Frontal cortex (tissue), 4 donors: ENCODE data around the gene CEP78. TPM values are rescaled to one million over a fixed set of nuclear protein-coding genes. Genes with fewer than 3 reads are reported as not detected.

Experiments used
- DNase-seq, 2 donors: peaks; one replicate each; pipeline ENCODE4 v3.0.0; 2012; ENCODE audit warnings: low spot score in 2 of 2
- FAIRE-seq: peaks from 2 replicates; lab custom pipeline; 2012; peaks lifted over from hg19 to GRCh38; lab: Jason Lieb, UNC
- total RNA-seq: library from RNA; depleted of rRNA; stranded (reverse); fragments of >200 nt; gene quantifications from one replicate; pipeline ENCODE4 v1.2.3, GENCODE V29; 2014
- donor health status: control.
- donor health status: control.
- donor health status: control.

CEP78 gene
- total RNA-seq, 1 donor from 2014 or later = 42.0 TPM

DNA sequence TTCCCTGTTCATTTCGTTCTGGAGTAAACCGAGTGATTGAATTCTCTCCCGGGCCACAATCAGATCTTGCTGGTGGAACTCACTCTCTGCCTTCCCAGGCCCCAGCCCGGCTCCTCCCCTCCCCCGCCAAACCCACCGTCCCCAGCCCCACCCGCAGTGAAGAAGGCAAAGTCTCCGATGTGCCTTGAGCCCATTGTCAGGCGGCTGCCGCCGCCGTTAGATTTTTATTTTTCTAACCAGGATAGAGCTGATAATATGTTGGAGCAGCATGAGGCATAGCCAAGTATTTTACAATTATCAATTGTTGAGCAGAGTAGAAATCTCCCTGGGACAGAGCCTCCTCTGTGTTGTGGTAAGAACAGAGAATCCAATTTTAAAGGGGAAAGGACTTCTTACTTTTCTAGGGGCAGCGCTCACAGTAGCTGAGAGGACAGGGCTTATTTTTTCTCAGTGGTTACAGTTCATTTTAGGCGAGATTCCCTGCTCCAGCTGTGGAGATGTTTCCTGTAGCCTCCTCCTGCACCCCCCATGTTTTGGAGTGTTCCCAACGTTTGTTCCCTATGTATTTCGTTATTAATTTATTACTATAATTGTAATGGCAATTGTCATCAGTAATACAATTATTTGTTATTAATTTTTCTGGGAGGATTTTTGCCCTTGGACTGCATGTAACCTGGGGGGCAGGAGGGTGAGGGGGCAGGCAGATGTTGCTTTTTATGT lies 62.3 kb downstream of the CEP78 start:
- no peak for FAIRE-seq

DNA sequence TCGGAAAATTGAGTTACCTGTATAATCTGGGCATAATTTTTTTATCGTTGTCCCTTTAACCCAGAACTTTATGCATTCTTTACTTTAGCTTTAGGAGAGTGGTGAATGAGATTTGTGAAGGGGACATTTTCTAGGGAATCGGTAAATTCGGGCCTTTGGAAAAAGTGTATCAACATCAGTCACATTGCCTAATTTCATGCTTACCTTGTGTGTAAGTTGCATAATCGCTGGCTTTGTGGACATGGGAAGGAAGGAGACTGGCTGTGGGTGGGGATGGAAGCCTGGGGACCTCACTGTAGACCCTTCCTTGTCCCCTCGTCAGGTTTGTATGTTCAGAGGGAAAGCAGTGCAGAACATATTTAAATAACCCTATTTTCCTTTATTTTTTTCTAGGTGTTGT lies 64.3 kb downstream of the CEP78 start:
- FAIRE-seq = no peak

More for the DNA sequence above, 62.3 kb downstream of the CEP78 start:
- peak; percentile 29 to 61 for DNase-seq

DNA sequence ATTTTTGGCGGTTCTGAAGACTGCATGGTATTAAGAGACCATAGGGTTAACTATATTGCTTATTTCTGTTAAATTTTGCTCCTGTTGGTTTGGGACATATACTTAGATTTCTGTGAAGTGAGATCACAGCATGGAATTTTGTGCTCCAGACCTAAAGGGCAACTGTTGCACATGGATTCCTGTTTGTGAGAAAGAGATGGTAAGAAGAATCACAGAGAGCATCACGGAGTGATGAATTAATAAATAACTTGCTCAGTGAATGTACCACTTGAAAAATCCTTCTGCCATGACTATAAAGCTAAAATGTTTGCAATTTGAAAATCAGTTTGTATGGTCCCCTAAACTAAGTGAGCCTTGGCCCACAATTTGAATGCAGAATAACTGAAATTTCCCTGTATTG lies 65.6 kb downstream of the CEP78 start:
- FAIRE-seq = no peak

More for the DNA sequence above, 64.3 kb downstream of the CEP78 start:
- no peak for DNase-seq

DNA sequence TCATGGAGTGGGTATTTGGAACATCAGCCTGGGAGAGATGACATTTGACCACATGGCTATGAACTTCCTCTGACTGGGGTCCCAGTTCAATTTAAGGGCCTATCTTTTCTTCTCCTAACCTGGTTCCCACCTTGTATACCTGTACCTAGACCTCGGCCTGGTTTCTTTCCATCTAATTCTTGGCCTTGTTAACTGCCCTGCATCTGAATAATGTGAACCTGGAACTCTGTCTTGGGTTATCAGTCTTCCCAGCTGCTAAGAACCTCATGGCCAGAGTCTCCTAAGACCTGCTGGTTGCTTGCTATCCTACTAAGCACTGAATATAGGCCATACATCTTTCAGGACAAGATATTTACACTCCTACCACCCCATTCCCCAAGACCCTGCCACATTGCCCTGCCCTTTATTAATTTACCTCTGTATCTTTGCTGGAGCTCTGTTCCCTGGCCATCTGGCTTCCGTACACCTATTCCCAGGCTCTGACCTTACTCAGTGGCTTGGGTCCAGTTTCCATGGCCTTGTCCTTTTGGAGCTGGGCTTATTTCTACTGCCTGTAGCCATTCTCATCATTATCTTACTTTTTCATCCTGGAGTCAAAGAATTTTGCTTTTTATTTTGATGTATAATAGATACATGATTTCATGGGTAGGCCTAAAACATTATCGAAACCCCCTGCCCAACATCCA lies 67.6 kb downstream of the CEP78 start:
- no peak for FAIRE-seq
- no peak for DNase-seq

More for the DNA sequence above, 65.6 kb downstream of the CEP78 start:
- no peak for DNase-seq

DNA sequence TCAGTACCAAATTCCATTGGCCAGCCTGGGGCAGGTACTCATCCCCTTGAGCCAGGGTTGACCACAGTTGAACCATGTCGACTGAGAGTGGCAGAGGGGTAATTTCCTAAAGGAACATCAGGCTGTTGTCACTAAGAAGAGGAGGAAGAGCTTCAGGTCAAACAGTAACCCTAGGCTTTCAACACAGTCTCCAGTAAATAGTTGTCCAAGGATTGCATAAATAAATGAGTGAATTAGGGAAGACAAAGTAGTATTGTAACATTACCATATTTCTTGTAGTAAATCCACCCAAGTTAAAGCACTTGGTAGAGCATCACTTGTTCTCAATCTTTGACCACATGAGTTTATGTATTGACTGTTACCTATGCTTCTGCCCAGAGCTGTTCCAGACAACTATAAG lies 68.5 kb downstream of the CEP78 start:
- DNase-seq (no peak), FAIRE-seq (no peak)

DNA sequence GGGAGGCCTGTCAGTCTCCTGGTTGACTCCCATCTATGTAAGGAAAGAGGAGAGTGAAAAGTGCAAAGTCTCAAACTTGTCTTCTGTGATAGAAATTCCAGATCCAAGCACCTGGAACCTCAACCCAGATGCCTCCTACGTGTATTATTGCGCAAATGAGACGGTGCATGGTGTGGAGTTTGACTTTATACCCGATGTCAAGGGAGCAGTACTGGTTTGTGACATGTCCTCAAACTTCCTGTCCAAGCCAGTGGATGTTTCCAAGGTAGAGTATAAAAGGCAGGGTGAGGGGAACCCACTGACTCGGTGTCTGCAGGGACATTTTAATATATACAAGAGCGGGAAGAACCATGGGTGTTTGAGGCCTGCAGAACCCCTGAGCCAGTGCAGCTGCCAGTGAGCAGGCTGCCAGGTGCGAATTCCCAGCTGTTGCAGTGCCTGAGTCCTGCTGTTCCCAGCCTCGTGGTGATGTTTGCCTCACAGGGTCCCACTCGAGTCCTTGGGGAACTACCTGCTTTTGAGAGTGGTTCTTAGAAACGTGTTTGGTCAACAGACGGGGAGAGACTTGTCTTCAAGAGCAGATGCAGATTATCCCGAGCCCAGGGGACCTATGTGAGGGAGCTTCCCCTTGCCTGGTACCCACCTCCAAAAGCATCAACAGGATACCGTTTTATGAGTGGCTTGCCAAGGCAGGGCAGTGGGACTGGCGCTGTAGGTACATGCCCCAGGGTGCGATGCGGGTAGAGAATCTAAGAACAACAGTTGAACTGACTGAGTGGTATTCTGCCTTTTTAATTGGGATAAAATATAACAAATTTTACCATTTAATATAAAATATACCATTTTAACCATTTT lies 70.6 kb downstream of the CEP78 start:
- DNase-seq = no peak
- FAIRE-seq = no peak

DNA sequence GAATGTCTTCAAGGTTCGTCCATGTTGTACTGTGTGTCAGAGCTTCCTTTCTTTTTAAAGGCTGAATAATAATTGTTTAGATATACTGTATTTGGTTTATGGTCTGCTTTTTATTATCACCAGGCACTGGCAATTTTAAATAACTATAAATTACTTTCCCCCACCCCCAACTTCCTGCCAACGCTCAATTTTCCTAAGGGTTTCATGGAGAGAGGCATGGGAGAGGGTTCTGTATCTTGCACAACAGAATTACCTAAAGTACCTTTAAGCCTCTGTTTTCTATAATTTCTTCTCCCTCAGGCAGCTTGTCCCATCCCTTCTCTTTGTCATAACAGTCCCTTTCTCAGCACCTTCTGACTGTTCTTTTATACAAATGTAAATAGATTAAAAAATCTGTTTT lies 71.5 kb downstream of the CEP78 start:
- no peak for DNase-seq
- FAIRE-seq = no peak

DNA sequence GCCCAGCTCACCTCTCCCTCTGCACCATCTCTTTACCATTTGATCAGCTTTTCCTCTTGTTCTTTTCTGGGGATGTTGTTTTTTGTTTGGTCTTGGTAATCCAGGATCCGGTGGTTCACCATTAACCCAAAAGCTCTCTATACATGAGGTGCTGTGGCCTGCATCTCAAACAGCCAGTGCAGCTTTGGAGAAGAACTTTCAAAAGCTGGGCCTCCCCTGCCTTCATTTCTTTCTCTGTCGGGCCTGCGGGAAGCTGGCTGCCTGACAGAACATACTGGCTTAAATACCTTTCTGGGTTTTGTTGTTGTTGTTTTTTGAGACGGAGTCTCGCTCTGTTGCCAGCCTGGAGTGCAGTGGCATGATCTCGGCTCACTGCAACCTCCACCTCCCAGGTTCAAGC lies 73.2 kb downstream of the CEP78 start:
- no peak for DNase-seq
- no peak for FAIRE-seq

DNA sequence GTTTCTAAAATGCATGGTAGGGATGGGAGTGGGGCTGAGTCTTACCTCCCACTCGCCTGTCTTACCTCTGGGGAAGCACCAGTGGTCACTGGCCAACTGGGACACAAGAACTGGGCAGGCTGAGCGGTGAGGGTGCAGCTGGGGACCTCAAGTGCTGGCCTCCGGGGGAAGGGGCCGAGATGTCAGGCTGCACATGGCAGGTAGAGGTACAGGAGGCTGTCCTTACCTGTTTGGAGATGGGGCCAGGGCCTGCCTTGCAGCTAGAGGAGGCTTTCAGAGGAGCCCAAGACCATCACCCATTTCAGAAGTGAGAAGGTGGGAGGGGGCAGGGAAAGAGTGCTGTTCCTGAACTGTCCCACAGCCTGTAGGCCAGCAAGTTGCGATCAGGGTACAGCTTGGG lies 75.2 kb downstream of the CEP78 start:
- FAIRE-seq = no peak
- DNase-seq = no peak

DNA sequence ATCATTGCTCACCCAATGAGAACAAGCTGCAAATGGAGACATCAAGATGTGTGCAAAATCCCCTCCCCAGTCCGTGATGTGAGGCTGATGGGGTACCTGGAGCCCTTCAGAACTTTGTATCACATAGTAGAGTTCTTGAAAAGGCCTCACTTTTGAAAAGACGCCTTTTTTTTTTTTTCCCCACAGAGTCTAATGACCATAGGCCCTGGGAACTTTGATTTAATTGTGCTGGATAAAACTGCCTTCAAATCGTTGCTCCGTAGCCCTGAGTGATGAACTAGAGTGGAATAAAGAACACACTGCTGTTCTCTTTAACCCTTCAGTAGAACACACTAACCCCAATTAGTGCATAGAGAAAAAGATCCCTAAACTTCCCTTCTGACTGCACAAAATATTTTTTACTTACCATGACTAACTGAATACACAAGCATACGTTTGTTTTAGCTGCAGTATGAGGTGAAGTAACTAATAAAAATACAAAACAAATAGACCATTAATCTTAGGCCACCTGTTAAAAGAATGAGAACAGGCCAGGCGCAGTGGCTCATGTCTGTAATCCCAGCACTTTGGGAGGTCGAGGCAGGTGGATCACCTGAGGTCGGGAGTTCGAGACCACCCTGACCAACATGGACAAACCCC lies 76.1 kb downstream of the CEP78 start:
- FAIRE-seq (no peak), DNase-seq (no peak)

DNA sequence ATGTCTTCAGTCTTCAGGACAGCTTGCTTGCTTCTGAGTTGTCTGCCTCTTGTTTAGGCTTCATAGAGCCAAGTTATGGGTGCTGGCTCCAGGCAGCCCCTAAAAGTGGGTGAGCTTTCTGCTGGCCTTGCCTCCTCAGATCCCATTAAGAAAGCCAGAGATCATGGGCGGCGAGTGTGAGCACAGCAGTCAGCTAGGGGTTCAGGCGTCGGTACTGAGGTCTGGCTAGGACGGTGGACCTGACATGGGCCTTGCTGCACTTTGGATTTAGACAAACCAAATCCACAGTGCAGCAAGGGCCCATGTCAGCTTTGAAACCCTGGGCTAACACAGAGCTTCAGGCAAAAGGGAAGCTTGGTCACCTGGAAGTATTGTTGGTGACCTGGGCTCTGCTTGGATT lies 78.7 kb downstream of the CEP78 start:
- FAIRE-seq = no peak

DNA sequence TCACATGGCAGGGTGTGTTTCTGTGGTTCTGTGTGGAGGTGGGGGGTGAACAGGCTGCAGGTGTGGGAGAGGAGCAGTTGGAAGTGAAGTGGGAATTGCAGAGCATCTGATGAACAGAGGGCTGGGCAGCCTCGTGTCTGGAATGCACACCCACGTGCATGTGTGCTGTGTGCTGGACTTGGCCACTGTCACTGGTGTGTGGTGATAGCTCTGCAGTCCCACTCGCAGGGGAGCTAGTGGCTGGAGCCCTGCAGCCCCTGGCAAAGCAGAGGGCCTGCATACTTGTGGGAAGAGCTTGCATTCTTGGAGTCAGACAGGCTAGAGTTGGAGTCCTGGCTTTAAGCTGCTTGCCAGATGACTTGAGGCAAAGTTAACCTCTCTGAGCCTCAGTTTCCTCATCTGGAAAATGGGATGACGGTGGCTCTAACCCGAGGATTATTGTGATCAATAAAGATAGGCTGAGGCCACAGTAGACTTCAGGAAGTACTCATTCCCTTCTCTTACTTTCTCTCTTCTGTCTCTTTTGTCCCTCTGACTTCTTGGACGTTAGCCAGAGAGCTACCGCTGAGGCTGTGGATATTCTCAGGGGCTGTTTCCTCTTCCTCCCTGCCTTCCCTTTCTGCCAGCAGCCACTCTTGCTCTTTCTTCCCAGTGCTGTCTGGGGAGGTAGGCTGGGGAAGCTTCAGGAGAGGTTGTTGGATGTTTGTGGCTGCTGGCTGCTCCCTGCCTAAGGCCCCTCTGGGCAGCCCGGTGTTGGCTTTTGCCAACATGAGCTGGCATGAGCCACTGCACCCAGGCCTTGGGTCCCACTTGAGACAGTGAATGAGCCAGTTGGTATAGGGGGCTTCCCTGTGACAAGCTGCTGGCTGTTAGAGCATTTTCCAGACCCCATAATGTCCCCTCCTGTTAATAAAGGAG lies 79.3 kb downstream of the CEP78 start:
- peak in 1 of 2 donors; percentile 30 for DNase-seq
- no peak for FAIRE-seq

More for the DNA sequence above, 78.7 kb downstream of the CEP78 start:
- no peak for DNase-seq

DNA sequence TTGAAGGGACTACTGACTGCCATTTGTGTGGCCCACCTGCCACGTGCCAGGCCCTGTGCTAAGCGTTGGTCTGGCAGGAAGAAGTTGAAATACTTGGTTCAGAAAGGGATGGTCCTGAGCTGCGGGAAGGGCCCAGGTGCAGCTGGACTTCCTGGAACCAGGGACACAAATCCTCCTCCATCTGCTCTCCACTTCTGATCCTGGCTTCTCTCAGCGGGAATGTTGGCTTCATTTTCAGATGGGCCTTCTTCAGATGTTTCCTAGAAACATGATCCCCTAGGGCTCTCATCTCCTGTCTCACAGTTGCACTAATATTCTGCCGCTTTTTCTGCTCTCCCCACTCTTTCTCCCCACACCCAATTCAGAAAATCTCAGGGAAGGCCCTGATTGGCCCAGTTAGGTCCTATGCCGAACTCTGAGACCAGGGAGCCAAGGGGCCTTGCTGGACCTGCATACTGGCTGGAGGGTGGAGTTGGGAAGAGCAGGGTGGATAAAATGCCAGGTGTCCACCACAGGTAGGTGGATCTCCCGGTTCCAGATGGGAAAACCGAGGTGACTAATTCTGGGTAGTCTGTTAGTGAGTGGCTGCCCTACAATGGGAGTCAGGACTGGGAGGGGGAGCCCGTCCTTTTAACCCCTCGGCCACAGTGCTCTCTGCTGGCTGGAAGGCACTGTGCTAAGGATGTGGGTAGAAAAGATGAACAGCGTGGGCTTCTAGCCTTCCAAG lies 80.5 kb downstream of the CEP78 start:
- DNase-seq = no peak

DNA sequence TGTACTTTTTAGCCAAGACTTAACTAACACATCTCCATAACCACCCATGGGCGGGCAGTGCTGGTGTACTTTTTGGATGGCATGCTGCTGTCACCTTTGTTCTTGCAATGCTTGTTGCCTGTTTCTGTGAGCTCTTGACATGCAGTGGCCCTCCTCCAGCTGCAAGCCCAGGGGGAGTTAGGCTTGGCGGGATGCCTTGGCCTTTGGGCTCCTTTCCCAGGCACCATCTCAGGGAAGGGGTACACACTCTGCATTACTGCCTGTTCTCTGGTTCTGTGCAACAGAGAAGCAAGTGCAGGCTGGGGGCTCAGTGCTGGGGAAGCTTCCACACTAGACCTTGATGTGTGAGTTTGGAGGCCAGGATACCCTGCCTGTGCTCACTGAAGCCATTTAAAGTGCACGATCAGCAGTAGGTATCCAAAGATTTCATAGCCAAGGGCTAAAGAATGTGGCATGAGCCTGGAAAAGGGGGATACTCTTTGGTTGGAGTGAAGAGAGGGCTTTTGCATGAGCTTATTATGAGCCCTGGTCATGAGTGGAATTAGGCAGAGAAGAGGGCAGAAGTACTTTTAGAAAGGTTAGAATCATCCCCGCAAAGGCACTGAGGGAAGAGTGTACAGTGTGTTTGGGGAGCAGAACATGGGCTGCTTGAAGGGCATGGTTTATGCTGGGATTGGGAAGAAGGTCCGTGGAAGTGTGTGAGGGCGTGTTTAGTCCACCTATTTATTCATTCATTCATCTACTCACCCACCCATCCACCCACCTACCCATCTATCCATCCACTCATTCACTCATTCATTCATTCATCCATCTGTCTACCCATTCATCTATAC lies 83.5 kb downstream of the CEP78 start:
- DNase-seq = no peak

More for the DNA sequence above, 80.5 kb downstream of the CEP78 start:
- FAIRE-seq = no peak

DNA sequence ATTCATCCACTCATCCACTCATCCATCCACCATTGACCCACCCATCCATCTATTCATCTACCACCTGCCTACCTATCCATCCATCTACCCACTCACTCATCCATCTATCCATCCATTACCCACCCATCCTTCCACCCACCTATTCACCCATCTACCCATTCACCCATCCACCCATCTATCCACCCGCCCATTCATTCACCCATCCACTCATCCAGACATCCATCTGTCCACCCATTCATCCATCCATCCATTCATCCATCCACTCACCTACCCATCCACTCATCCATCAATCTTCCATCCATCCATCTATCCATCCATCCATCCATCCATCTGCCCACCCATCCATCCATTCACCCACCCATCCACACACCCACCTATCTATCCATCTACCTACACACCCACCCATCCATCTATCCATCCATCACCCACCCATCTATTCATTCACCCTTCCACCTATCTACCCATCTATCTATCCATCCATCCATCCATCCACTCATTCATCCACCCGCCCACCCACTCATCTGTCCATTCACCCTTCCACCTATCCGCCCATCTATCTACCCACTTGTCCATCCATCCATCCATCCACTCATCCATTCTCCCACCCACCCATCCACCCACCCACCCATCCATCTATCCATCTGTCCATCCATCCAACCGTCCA lies 84.3 kb downstream of the CEP78 start:
- no peak for FAIRE-seq

More for the DNA sequence above, 83.5 kb downstream of the CEP78 start:
- FAIRE-seq = no peak

DNA sequence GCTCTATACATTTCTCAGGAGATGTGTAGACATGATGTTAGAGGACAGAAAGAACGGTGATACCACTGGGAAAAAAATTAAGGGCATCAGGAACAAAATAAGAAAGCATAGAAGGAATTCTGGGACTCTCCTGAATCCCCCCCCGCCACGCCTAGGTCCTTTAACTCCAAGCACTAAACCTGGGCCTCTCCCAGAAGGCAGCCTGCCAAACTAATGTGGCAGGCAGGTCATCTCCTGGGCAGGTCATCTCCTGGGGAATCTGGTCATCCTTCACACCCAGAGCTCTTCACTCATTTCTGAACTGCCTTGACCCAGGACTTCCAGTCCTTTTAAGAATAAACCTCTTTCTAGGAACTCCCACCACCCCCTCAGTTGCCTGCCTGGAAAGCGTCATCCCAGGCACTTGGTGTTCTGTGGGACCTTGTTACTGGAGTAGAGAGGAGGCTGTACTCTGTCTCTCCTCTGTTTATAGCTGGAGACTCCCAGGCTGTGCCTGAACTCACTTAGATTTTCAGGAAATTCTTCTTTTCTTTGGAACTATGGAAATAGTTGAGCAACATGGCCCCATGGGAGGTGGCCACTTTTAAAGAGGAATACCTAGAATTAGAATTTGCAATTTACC lies 85.1 kb downstream of the CEP78 start:
- no peak for FAIRE-seq
- no peak for DNase-seq

More for the DNA sequence above, 84.3 kb downstream of the CEP78 start:
- DNase-seq = no peak

DNA sequence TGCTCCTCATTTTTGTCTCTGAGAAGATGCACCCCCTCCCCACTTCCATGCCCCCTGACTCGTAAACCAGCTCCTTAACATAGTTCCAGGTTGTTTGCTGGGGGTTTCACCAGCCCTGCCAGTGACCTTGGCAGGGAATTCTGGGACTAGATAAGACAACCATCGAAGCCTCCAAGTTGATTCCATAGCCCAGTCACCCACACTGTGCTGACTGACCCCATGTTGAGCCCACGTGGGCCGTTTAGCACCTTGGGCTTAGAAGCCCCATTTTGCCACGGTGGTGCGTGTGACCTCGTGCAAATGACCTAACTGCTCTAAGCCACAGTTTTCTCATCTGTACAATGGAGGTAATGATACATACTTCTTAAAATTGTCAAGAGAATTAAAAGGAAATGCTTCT lies 85.6 kb downstream of the CEP78 start:
- DNase-seq (no peak), FAIRE-seq (no peak)
